Loucy (cell line): ENCODE measurements around the gene CDKN2D.

Source experiments
- H2AFZ ChIP-seq: fragments of 200-600 bp; sonication (generic); 2 replicates; pipeline ENCODE4 v1.6.0; 2016; ENCODE audit warnings: antibody characterized with exemption, mild to moderate bottlenecking, low read length, moderate library complexity
- H3F3A ChIP-seq: fragments of 200-600 bp; 2 replicates; pipeline ENCODE4 v1.6.0; 2016; ENCODE audit warnings: antibody characterized with exemption, low read depth, mild to moderate bottlenecking
- H3K27me3 ChIP-seq: fragments of 200-600 bp; sonication (generic); 2 replicates; pipeline ENCODE4 v1.6.1; 2014; ENCODE audit warnings: low read length, mild to moderate bottlenecking; ENCODE audit not compliant: insufficient read depth, poor library complexity, severe bottlenecking
- H3K36me3 ChIP-seq: fragments of 200-600 bp; sonication (generic); 2 replicates; pipeline ENCODE4 v1.6.1; 2016; ENCODE audit warnings: low read length; ENCODE audit not compliant: insufficient read depth
- H3K4me1 ChIP-seq: fragments of 200-600 bp; sonication (generic); 2 replicates; pipeline ENCODE4 v1.5.1; 2014; ENCODE audit warnings: low read length, mild to moderate bottlenecking; ENCODE audit not compliant: insufficient read depth, poor library complexity, severe bottlenecking
- H3K4me2 ChIP-seq: fragments of 200-600 bp; sonication (generic); 2 replicates; pipeline ENCODE4 v1.6.0; 2014; ENCODE audit warnings: antibody characterized with exemption, low read length, low read depth, mild to moderate bottlenecking; ENCODE audit not compliant: poor library complexity, severe bottlenecking
- H3K4me3 ChIP-seq: fragments of 200-600 bp; sonication (generic); 2 replicates; pipeline ENCODE4 v1.5.1; 2014; ENCODE audit warnings: low read length, mild to moderate bottlenecking, mixed read lengths; ENCODE audit not compliant: poor library complexity, severe bottlenecking
- H3K79me2 ChIP-seq: fragments of 200-600 bp; sonication (generic); 2 replicates; pipeline ENCODE4 v1.6.1; 2014; ENCODE audit warnings: low read length; ENCODE audit not compliant: insufficient read depth
- H3K9ac ChIP-seq: fragments of 200-600 bp; sonication (generic); 2 replicates; pipeline ENCODE4 v1.6.0; 2014; ENCODE audit warnings: mild to moderate bottlenecking, low read depth, low read length, moderate library complexity; ENCODE audit not compliant: poor library complexity, severe bottlenecking
- H3K9me2 ChIP-seq: fragments of 200-600 bp; sonication (generic); replicated peaks from 2 replicates; pipeline ENCODE4 v1.6.1; 2016; ENCODE audit warnings: low read depth, low read length, mixed read lengths
- H3K9me3 ChIP-seq: fragments of 200-600 bp; sonication (generic); 2 replicates; pipeline ENCODE4 v1.6.1; 2014; ENCODE audit warnings: mild to moderate bottlenecking, antibody characterized with exemption, low read length, low read depth; ENCODE audit not compliant: insufficient read depth
- H4K20me1 ChIP-seq: fragments of 200-600 bp; sonication (generic); 2 replicates; pipeline ENCODE4 v1.6.0; 2014; ENCODE audit warnings: antibody characterized with exemption, low read length, mild to moderate bottlenecking; ENCODE audit not compliant: insufficient read depth, poor library complexity, severe bottlenecking
- CTCF ChIP-seq: fragments of 200-600 bp; sonication (generic); conservative IDR thresholded peaks from 2 replicates; pipeline ENCODE4 v1.5.1; 2014; ENCODE audit warnings: mild to moderate bottlenecking, antibody characterized with exemption, low read length
- EZH2phosphoT487 ChIP-seq: fragments of 200-600 bp; IDR thresholded peaks from 2 replicates; pipeline ENCODE4 v1.6.1; 2018; ENCODE audit warnings: antibody characterized with exemption, mild to moderate bottlenecking, moderate library complexity, borderline replicate concordance

The CDKN2D gene

GRCh38 chr19:10553943-10554381 lies 14.8 kb downstream of the CDKN2D start:
- Histone ChIP-seq H3K4me1 (peaks cover 52% of the 10 kb centered on the region), H3K9me2 (no peaks in the 10 kb centered on the region), H3K36me3 (peaks cover 67% of the 10 kb centered on the region; the same call in 1 of the 2 replicates), H3K79me2 (peaks cover 57% of the 10 kb centered on the region), H4K20me1 (peaks cover 4% of the 10 kb centered on the region), H3F3A (peaks cover 36% of the 10 kb centered on the region), H3K27me3 (no peaks in the 10 kb centered on the region), H3K4me2 (peak overlapping the region; percentile 77), H2AFZ (no peak overlapping the region), H3K4me3 (peak overlapping the region; percentile 59), H3K9me3 (no peaks in the 10 kb centered on the region), H3K9ac (peak overlapping the region; percentile 90)
- TF ChIP-seq EZH2phosphoT487 (no peak), CTCF (no peak)

GRCh38 chr19:10553087-10553667 lies 15.6 kb downstream of the CDKN2D start:
- Histone ChIP-seq H3K79me2 (peaks cover 62% of the 10 kb centered on the region), H3K4me1 (peaks cover 52% of the 10 kb centered on the region), H3K9me3 (no peaks in the 10 kb centered on the region), H3K36me3 (peaks cover 71% of the 10 kb centered on the region; the same call in 1 of the 2 replicates), H3K9me2 (no peaks in the 10 kb centered on the region), H4K20me1 (peaks cover under 1% of the 10 kb centered on the region), H3K4me3 (peak overlapping the region; percentile 58), H2AFZ (no peak overlapping the region), H3K4me2 (peak overlapping the region; percentile 77), H3K9ac (peak overlapping the region; percentile 78), H3F3A (peaks cover 36% of the 10 kb centered on the region), H3K27me3 (no peaks in the 10 kb centered on the region)
- no peak for TF ChIP-seq CTCF
- no peak for TF ChIP-seq EZH2phosphoT487

GRCh38 chr19:10552510-10553053 lies 16.2 kb downstream of the CDKN2D start:
- TF ChIP-seq CTCF (no peak), EZH2phosphoT487 (no peak)
- peak overlapping the region; percentile 77 for H3K4me2 ChIP-seq
- H3K36me3 ChIP-seq: peaks cover 67% of the 10 kb centered on the region; the same call in 1 of the 2 replicates
- no peaks in the 10 kb centered on the region for H3K27me3 ChIP-seq
- H3K9ac ChIP-seq: peak overlapping the region; percentile 78
- no peaks in the 10 kb centered on the region for H3K9me2 ChIP-seq
- H2AFZ ChIP-seq: no peak overlapping the region
- H3K79me2 ChIP-seq: peaks cover 60% of the 10 kb centered on the region
- H3K4me3 ChIP-seq: peak overlapping the region; percentile 58
- peaks cover 52% of the 10 kb centered on the region for H3K4me1 ChIP-seq
- H3K9me3 ChIP-seq: no peaks in the 10 kb centered on the region
- peaks cover 36% of the 10 kb centered on the region for H3F3A ChIP-seq
- no peaks in the 10 kb centered on the region for H4K20me1 ChIP-seq
